Panc1 (cell line): ENCODE data around the gene DUSP15. TPM values are rescaled to one million over a fixed set of nuclear protein-coding genes. Genes with fewer than 3 reads are reported as not detected.

Experiments used
- ATAC-seq: fragments of 200-7000 bp; cut with Tn5 transposase; 2 replicates; pipeline ENCODE4 v1.9.1; 2020; ENCODE audit warnings: mild to moderate bottlenecking, moderate library complexity
- Bru-seq: library from RNA; stranded (reverse); fragments of 400-500 nt; gene quantifications from one replicate; lab custom pipeline; 2021; lab: Mats Ljungman, UMichigan
- BruChase-seq, 2 experiments: library from RNA; stranded (reverse); fragments of 400-500 nt; gene quantifications; one replicate each; lab custom pipeline; 2021; lab: Mats Ljungman, UMichigan
- BruUV-seq: library from RNA; stranded (reverse); fragments of 400-500 nt; replicated peaks from 2 replicates; lab custom pipeline; 2021; lab: Mats Ljungman, UMichigan
- CTCF ChIA-PET: fragments of 300-600 bp; sonication (Branson Sonifier 250); formaldehyde crosslinking; loops from one replicate; lab custom pipeline; 2022; ENCODE audit warnings: antibody characterized with exemption; lab: Charles Lee
- POLR2A ChIA-PET: fragments of 300-600 bp; sonication (Branson Sonifier 250); formaldehyde crosslinking; loops from one replicate; lab custom pipeline; 2022; ENCODE audit warnings: antibody characterized with exemption; lab: Charles Lee
- DNase-seq: peaks from one replicate; pipeline ENCODE4 v3.0.0-alpha.2; 2010; ENCODE audit warnings: low read depth, low spot score
- H3K27ac ChIP-seq: 2 replicates; pipeline ENCODE4 v1.5.1; 2011; ENCODE audit warnings: mild to moderate bottlenecking, low read length, inconsistent platforms
- H3K27me3 ChIP-seq: fragments of 200-500 bp; sonication (Bioruptor generic); 2 replicates; pipeline ENCODE4 v1.6.0; 2014; ENCODE audit warnings: low read length, inconsistent platforms; ENCODE audit not compliant: control insufficient read depth, insufficient read depth
- H3K36me3 ChIP-seq: fragments of 200-500 bp; sonication (Bioruptor generic); 2 replicates; pipeline ENCODE4 v1.5.1; 2014; ENCODE audit warnings: inconsistent platforms, mild to moderate bottlenecking, low read length, moderate library complexity; ENCODE audit not compliant: control insufficient read depth, insufficient read depth
- H3K4me1 ChIP-seq: 2 replicates; pipeline ENCODE4 v1.5.1; 2011; ENCODE audit warnings: inconsistent platforms, mild to moderate bottlenecking, low read length, moderate library complexity; ENCODE audit not compliant: control insufficient read depth, insufficient read depth
- H3K4me3 ChIP-seq, 2 experiments: 2 replicates each; pipeline ENCODE4 v1.5.1; 2011 to 2012; ENCODE audit warnings: low read depth in 2 of 2, low read length in 2 of 2, mild to moderate bottlenecking in 2 of 2, inconsistent platforms in 1 of 2, moderate library complexity in 1 of 2
- H3K9me3 ChIP-seq: fragments of 200-500 bp; sonication (Bioruptor generic); 2 replicates; pipeline ENCODE4 v1.5.1; 2014; ENCODE audit warnings: low read depth, mild to moderate bottlenecking, inconsistent platforms, low read length, moderate library complexity; ENCODE audit not compliant: control insufficient read depth, insufficient read depth
- POLR2AphosphoS5 ChIP-seq: IDR thresholded peaks from 2 replicates; pipeline ENCODE4 v1.6.1; 2012; ENCODE audit warnings: mild to moderate bottlenecking, low read depth, low read length, moderate library complexity
- SIN3A ChIP-seq: IDR thresholded peaks from 2 replicates; pipeline ENCODE4 v1.6.1; 2012; ENCODE audit warnings: low read depth, mild to moderate bottlenecking, low read length, moderate library complexity, borderline replicate concordance; ENCODE audit not compliant: insufficient read depth
- TCF7L2 ChIP-seq: IDR thresholded peaks from 2 replicates; pipeline ENCODE4 v1.6.1; 2011; ENCODE audit warnings: mild to moderate bottlenecking, low read depth, low read length, inconsistent platforms
- in situ Hi-C: cut with HindIII; loops from 2 replicates; pipeline ENCODE4 v1.10.0; 2016; ENCODE audit warnings: low sequenced_read_pairs, low pct_unique_long_range_greater_than_20kb
- intact Hi-C: fragments of 100-400 bp; cut with micrococcal nuclease; formaldehyde crosslinking; loops from one replicate; pipeline ENCODE4 v1.10.0; 2022; ENCODE audit not compliant: unreplicated experiment
- long read RNA-seq: library from polyadenylated mRNA; unstranded; transcript quantifications from one replicate; pipeline ENCODE4 v2.0.0, GENCODE V29; 2021; ENCODE audit not compliant: unreplicated experiment
- polyA plus RNA-seq: library from polyadenylated mRNA; unstranded; fragments of >200 nt; gene quantifications from one replicate; pipeline ENCODE4 v1.2.1, GENCODE V29; 2012; ENCODE audit warnings: missing spikeins; ENCODE audit not compliant: insufficient read length
- total RNA-seq: library from RNA; stranded (reverse); gene quantifications from one replicate; pipeline ENCODE4 v1.2.1, GENCODE V29; 2021; ENCODE audit not compliant: unreplicated experiment
- TF ChIP-seq, protein P1 (sequence below): fragments of 450-650 bp; IDR thresholded peaks from 2 replicates; pipeline ENCODE4 v1.5.1; 2017; ENCODE audit warnings: mild to moderate bottlenecking
- TF ChIP-seq, protein P2 (sequence below), 2 experiments: IDR thresholded peaks; 2 replicates each; pipeline ENCODE4 v1.6.1; 2011 to 2012; ENCODE audit warnings: low read depth in 2 of 2, control low read depth in 1 of 2, low read length in 1 of 2, mild to moderate bottlenecking in 1 of 2, moderate library complexity in 1 of 2; ENCODE audit not compliant: insufficient read depth in 1 of 2

The DUSP15 gene, protein sequence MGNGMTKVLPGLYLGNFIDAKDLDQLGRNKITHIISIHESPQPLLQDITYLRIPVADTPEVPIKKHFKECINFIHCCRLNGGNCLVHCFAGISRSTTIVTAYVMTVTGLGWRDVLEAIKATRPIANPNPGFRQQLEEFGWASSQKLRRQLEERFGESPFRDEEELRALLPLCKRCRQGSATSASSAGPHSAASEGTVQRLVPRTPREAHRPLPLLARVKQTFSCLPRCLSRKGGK
- 23.6 TPM for total RNA-seq
- polyA plus RNA-seq, result 16.1 TPM
- percentile 43 among the genes with signal in this experiment for Bru-seq, nascent RNA
- BruChase-seq, experiment 1, labeled RNA remaining after a 2-hour chase, result percentile 38 among the genes with signal in this experiment
- BruChase-seq, experiment 2, labeled RNA remaining after a 6-hour chase, result percentile 39 among the genes with signal in this experiment
- long read RNA-seq, partial matches to known transcripts, result 2 of 7 reads
- long read RNA-seq, other reads (novel, unspliced or antisense), result 2 of 7 reads

DNA sequence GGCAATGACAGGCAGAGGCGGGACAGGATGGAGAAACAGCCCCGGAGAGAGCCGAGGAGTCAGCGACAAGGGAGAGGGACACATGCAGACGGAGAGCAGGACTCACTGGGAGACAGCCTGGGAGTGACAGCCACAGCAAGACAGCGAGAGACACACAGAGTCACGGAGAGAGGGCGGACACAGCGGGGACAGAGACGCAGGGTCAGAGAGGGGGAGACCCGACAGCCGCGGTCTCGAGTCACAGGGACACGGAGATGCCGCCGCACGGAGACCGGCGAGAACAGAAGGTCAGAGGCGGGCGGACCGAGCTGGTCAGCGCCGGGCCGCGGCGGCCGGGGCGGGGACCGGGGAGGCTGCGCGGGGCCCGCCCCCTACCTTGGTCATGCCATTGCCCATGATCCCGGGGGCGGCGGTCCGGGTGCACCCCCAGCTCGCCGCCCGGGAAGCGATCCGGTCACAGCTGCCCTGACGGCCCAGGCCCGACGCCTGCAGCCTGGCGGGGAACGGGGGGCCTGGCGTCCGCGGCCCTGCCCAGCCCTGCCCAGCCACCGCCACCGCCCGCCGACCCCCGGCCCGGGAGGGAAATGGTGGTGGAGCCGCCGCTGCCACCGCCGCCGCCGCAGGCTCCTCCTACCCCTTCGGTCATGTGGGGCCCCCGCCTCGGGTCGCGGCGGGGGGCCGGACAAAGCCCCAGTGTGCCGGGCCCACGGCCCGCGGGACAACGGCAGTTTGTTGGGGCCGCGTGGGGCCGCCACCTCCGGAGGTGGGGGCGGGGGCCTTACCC is at the start of gene DUSP15, which contains the start of gene TTLL9:
DUSP15 (minus strand) TSS at position 586 of the 784 bp plus-strand sequence; CDS start at position 396, 190 bp downstream.
TTLL9 (plus strand) TSS at position 693 of the 784 bp plus-strand sequence. CDS start 493 bp downstream, outside the sequence.
- BruUV-seq, result no TSS peak
- Histone ChIP-seq H3K36me3 (no peaks in the 10 kb centered on the region), H3K4me3 (peak within 1 kb of the TSS; percentile 52 to 66), H3K27me3 (peaks cover 3% of the 10 kb centered on the region; the same call in 1 of the 2 replicates), H3K4me1 (no peaks in the 10 kb centered on the region; the same call in 1 of the 2 replicates), H3K27ac (peak within 1 kb of the TSS; percentile 52), H3K9me3 (no peaks in the 10 kb centered on the region)
- in situ Hi-C loops (no loop called here), intact Hi-C loops (no loop called here)
- POLR2A ChIA-PET, result no interaction called here
- TF ChIP-seq, protein P1, sequence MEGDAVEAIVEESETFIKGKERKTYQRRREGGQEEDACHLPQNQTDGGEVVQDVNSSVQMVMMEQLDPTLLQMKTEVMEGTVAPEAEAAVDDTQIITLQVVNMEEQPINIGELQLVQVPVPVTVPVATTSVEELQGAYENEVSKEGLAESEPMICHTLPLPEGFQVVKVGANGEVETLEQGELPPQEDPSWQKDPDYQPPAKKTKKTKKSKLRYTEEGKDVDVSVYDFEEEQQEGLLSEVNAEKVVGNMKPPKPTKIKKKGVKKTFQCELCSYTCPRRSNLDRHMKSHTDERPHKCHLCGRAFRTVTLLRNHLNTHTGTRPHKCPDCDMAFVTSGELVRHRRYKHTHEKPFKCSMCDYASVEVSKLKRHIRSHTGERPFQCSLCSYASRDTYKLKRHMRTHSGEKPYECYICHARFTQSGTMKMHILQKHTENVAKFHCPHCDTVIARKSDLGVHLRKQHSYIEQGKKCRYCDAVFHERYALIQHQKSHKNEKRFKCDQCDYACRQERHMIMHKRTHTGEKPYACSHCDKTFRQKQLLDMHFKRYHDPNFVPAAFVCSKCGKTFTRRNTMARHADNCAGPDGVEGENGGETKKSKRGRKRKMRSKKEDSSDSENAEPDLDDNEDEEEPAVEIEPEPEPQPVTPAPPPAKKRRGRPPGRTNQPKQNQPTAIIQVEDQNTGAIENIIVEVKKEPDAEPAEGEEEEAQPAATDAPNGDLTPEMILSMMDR, result no peak
- TF ChIP-seq SIN3A, result peak; percentile 69; the same call in 1 of the 2 replicates
- CTCF ChIA-PET, result no interaction called here
- DNase-seq (no peak), ATAC-seq (peak; percentile 87)

DNA sequence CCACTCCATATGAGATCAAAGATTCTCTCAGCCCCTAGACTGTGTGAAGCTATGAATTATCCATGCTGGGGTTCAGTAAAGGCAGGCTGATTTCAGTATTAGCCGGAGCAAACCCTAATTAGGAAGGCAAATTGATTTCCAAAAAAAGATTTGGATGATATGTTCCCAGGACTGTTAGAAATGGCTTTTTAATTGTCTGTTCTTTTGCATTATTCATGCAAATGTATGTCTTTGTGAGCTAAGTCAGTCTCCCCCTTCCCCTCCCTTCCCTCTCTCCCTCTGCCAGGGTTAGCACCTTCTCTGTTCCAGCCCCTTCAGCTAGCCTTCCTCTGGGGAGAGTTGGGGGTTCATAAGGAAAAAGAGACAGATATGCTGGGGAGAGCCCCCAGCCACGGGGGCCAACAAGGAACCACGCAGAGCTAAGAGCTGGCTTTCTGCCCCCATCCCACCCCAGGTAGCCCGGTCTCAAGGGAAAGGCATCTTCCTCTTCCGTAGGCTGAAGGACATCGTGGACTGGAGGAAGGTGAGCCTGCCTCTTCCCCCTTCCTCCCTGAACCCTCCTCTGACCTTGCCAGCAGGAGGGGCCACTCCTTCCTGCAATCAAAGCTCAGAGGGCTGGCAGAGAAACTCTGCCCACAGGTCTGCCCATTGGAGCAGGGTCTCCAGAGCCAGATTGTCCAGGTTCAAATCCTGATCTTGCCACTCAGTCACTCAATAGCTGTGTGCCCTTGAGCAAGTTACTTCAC is 49.3 kb upstream of the DUSP15 start:
- no TSS peak for BruUV-seq
- no peak for ATAC-seq

More for the DNA sequence above, 49.3 kb upstream of the DUSP15 start:
- DNase-seq, result no peak
- Histone ChIP-seq H3K27me3 (no peaks in the 10 kb centered on the region), H3K27ac (no peak overlapping the region), H3K9me3 (no peaks in the 10 kb centered on the region), H3K4me1 (peaks cover 7% of the 10 kb centered on the region), H3K4me3 (no peak overlapping the region), H3K36me3 (no peaks in the 10 kb centered on the region)
- intact Hi-C loops (no loop called here), in situ Hi-C loops (no loop called here)
- POLR2A ChIA-PET, result no interaction called here
- CTCF ChIA-PET, result no interaction called here
- TF ChIP-seq POLR2AphosphoS5, result no peak
- no peak for TF ChIP-seq SIN3A
- TF ChIP-seq, protein P2, sequence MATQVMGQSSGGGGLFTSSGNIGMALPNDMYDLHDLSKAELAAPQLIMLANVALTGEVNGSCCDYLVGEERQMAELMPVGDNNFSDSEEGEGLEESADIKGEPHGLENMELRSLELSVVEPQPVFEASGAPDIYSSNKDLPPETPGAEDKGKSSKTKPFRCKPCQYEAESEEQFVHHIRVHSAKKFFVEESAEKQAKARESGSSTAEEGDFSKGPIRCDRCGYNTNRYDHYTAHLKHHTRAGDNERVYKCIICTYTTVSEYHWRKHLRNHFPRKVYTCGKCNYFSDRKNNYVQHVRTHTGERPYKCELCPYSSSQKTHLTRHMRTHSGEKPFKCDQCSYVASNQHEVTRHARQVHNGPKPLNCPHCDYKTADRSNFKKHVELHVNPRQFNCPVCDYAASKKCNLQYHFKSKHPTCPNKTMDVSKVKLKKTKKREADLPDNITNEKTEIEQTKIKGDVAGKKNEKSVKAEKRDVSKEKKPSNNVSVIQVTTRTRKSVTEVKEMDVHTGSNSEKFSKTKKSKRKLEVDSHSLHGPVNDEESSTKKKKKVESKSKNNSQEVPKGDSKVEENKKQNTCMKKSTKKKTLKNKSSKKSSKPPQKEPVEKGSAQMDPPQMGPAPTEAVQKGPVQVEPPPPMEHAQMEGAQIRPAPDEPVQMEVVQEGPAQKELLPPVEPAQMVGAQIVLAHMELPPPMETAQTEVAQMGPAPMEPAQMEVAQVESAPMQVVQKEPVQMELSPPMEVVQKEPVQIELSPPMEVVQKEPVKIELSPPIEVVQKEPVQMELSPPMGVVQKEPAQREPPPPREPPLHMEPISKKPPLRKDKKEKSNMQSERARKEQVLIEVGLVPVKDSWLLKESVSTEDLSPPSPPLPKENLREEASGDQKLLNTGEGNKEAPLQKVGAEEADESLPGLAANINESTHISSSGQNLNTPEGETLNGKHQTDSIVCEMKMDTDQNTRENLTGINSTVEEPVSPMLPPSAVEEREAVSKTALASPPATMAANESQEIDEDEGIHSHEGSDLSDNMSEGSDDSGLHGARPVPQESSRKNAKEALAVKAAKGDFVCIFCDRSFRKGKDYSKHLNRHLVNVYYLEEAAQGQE (IDR thresholded peaks at IDR 0.05; ENCODE audit: insufficient read depth in 1 of 2, low read depth in 2 of 2, low read length in 1 of 2), result no peak
- no peak for TF ChIP-seq TCF7L2
- TF ChIP-seq, protein P1, result no peak
